ENCODE measurements around the gene LDAH.
A peak's percentile ranks its signal among the peaks of the same experiment; 100 is the strongest.

Gene LDAH

DNA sequence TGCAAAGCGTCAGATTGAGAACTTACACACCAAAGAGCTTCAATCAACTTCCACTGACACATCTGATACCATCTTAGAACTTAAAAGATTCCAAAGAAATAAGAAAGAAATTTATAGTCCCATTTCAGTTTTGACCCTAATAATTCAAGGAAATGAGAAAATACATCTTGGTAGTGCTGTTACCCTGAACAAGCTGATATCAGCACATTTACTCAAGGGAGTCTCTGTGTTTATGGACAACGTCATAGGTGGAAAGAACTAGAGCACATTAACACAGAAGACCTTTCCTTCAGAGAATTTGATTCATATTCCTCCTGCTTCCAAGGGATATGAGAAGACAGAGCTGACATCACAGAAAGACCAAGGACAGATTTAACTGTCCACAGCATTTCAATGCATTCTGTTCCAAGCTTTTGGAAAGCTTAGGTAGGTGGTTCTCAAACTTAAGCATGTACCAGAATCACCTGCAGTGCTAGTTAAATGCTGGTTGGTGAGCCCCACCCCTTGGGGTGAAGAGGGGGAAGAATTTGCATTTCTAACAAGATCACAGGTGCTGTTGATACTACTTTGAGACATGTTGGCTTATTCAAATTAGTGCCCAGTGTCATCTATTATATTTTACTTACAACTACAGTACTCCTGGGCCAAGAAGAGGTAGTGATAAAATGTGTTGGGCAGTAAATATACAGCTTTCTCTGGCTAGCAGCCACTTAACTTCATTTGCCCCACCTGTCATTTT, 59.8 kb downstream of the LDAH start:
- CTCF ChIA-PET: no interaction called here
- no peak overlapping the region for H3K27ac ChIP-seq (ENCODE audit: insufficient read depth in 1 of 2, low read depth in 1 of 2, low read length in 2 of 2, poor library complexity in 1 of 2, severe bottlenecking in 2 of 2)
- H3K27me3 ChIP-seq (replicated peaks in 2 of 5; ENCODE audit: control insufficient read depth in 4 of 5, insufficient read depth in 5 of 5, low read length in 4 of 5): no peaks in the 10 kb centered on the region
- no peak for DNase-seq
- peaks cover 0 to 13% (median 4%) of the 10 kb centered on the region in 5 experiments for H3K9me3 ChIP-seq (ENCODE audit: control extremely low read depth in 1 of 5, control insufficient read depth in 4 of 5, insufficient read depth in 2 of 5, low read depth in 1 of 5, low read length in 4 of 5)
- no peaks in the 10 kb centered on the region for H3K4me1 ChIP-seq (ENCODE audit: control extremely low read depth in 1 of 4, control insufficient read depth in 4 of 4, insufficient read depth in 4 of 4, low read length in 3 of 4)
- no peak overlapping the region for H3K4me3 ChIP-seq (ENCODE audit: control insufficient read depth in 1 of 7, extremely low read depth in 1 of 7, insufficient read depth in 4 of 7, low read depth in 2 of 7, low read length in 6 of 7)
- POLR2A ChIA-PET: no interaction called here
- H3K36me3 ChIP-seq (ENCODE audit: control insufficient read depth in 4 of 4, insufficient read depth in 4 of 4, low read length in 3 of 4): peaks cover 9 to 29% (median 20%) of the 10 kb centered on the region in 4 experiments
- WGBS (ENCODE audit: insufficient coverage): 100% methylated on average over 1 of the region's 2 CpGs

DNA sequence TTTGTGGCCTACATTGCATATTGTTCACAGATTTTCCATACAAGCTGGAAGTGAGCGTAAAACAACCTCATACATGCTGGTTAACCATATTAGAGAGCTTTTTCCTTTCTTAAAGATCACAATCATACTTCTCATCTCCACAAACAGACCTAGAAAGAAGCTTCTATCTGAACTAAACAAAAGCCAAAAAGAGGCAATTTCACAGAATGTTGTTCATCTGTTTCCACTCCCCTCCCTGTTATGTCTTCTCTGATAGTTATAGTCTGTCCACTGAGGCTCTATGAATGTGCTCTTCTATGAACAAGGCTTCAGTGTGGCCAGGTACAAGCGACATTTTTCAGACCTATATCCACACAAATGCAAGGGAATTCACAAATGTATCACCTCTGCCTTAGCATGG, 63.4 kb downstream of the LDAH start:
- CTCF ChIA-PET: interaction anchor here (1.1 to 2.5 kb wide), 4 partner anchors 9 to 98 kb away, joined by 3 to 7 read pairs (median 3); no protein-coding TSS in a partner anchor
- DNase-seq: no peak
- no peak overlapping the region for H3K27ac ChIP-seq (ENCODE audit: insufficient read depth in 1 of 2, low read depth in 1 of 2, low read length in 2 of 2, poor library complexity in 1 of 2, severe bottlenecking in 2 of 2)
- WGBS (ENCODE audit: insufficient coverage): 90% methylated on average over 2 of the region's 2 CpGs
- no peaks in the 10 kb centered on the region for H3K4me1 ChIP-seq (ENCODE audit: control extremely low read depth in 1 of 4, control insufficient read depth in 4 of 4, insufficient read depth in 4 of 4, low read length in 3 of 4)
- peaks cover 4 to 21% (median 14%) of the 10 kb centered on the region in 4 experiments for H3K36me3 ChIP-seq (ENCODE audit: control insufficient read depth in 4 of 4, insufficient read depth in 4 of 4, low read length in 3 of 4)
- H3K4me3 ChIP-seq (ENCODE audit: control insufficient read depth in 1 of 7, extremely low read depth in 1 of 7, insufficient read depth in 4 of 7, low read depth in 2 of 7, low read length in 6 of 7): no peak overlapping the region
- peaks cover 0 to 6% (median 2%) of the 10 kb centered on the region in 5 experiments for H3K9me3 ChIP-seq (ENCODE audit: control extremely low read depth in 1 of 5, control insufficient read depth in 4 of 5, insufficient read depth in 2 of 5, low read depth in 1 of 5, low read length in 4 of 5)
- no peaks in the 10 kb centered on the region for H3K27me3 ChIP-seq (replicated peaks in 2 of 5; ENCODE audit: control insufficient read depth in 4 of 5, insufficient read depth in 5 of 5, low read length in 4 of 5)
- POLR2A ChIA-PET: no interaction called here

DNA sequence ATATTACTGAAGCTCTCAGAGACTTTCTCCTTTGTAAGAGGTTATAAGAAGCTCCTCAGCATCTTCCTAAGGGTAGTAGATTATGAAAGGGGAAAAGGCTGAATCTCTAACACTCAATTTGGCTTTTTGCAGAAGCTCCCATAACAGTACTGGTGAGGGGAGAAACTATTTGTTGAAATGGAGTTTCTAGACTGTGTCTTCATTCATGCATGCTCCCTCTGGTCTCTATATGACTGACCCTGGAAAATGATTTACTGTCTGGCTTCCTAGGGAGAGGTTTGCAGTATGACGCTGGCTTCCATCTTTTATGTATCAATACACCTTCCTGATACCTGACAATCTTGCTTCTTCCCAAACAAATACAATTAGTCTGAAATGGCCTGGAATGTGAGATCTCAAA, 63.9 kb downstream of the LDAH start:
- ChIA-PET CTCF (interaction anchor here (0.7 to 1.9 kb wide), 5 partner anchors 9 to 98 kb away, joined by 3 to 6 read pairs (median 3); no protein-coding TSS in a partner anchor), POLR2A (no interaction called here)

DNA sequence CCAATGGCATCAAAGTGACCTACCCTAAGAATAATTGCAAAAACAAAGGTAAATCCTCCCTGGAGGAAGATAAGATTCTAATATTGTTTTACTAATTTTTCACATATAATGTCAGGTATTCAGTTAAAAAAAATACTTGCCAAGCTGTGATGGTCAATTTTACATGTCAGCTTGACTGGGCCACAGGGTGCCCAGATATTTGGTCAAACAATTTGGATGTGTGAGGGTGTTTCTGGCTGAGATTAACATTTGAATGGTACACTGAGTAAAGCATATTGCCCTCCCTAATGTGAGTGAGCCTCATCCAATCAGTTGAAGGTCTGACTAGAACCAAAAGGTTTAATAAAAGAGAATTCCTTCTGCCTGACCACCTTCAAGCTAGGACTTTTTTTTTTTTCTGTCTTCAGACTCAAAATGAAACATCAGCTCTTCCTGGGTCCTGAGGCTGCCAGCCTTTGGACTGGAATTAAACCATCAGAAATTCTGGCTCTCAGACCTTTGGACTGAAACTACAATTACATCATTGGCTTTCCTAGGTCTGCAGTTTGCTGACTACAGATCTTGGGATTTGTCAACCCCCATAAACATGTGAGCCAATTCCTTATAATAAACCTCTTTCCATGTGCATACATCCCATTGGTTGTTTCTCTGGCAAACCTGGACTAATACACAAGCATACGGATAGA, 65.4 kb downstream of the LDAH start:
- Histone ChIP-seq H3K4me3 (ENCODE audit: control insufficient read depth in 1 of 7, extremely low read depth in 1 of 7, insufficient read depth in 4 of 7, low read depth in 2 of 7, low read length in 6 of 7) (no peak overlapping the region), H3K4me1 (ENCODE audit: control extremely low read depth in 1 of 4, control insufficient read depth in 4 of 4, insufficient read depth in 4 of 4, low read length in 3 of 4) (no peaks in the 10 kb centered on the region), H3K27me3 (replicated peaks in 2 of 5; ENCODE audit: control insufficient read depth in 4 of 5, insufficient read depth in 5 of 5, low read length in 4 of 5) (no peaks in the 10 kb centered on the region), H3K36me3 (ENCODE audit: control insufficient read depth in 4 of 4, insufficient read depth in 4 of 4, low read length in 3 of 4) (peaks cover 8 to 23% (median 16%) of the 10 kb centered on the region in 4 experiments), H3K9me3 (ENCODE audit: control extremely low read depth in 1 of 5, control insufficient read depth in 4 of 5, insufficient read depth in 2 of 5, low read depth in 1 of 5, low read length in 4 of 5) (peaks cover 0 to 6% (median 2%) of the 10 kb centered on the region in 5 experiments), H3K27ac (ENCODE audit: insufficient read depth in 1 of 2, low read depth in 1 of 2, low read length in 2 of 2, poor library complexity in 1 of 2, severe bottlenecking in 2 of 2) (no peak overlapping the region)
- no peak for DNase-seq
- POLR2A ChIA-PET: no interaction called here
- CTCF ChIA-PET: interaction anchor here (0.8 to 1.9 kb wide), 5 partner anchors 9 to 96 kb away, joined by 3 to 6 read pairs (median 4); no protein-coding TSS in a partner anchor
- WGBS (ENCODE audit: insufficient coverage): no CpG with 5 or more reads among the region's 1 CpG

More for the DNA sequence above, 63.9 kb downstream of the LDAH start:
- Histone ChIP-seq H3K4me3 (ENCODE audit: control insufficient read depth in 1 of 7, extremely low read depth in 1 of 7, insufficient read depth in 4 of 7, low read depth in 2 of 7, low read length in 6 of 7) (no peak overlapping the region), H3K9me3 (ENCODE audit: control extremely low read depth in 1 of 5, control insufficient read depth in 4 of 5, insufficient read depth in 2 of 5, low read depth in 1 of 5, low read length in 4 of 5) (peaks cover 0 to 6% (median 2%) of the 10 kb centered on the region in 5 experiments), H3K27me3 (replicated peaks in 2 of 5; ENCODE audit: control insufficient read depth in 4 of 5, insufficient read depth in 5 of 5, low read length in 4 of 5) (no peaks in the 10 kb centered on the region), H3K4me1 (ENCODE audit: control extremely low read depth in 1 of 4, control insufficient read depth in 4 of 4, insufficient read depth in 4 of 4, low read length in 3 of 4) (no peaks in the 10 kb centered on the region), H3K36me3 (ENCODE audit: control insufficient read depth in 4 of 4, insufficient read depth in 4 of 4, low read length in 3 of 4) (peaks cover 4 to 21% (median 14%) of the 10 kb centered on the region in 4 experiments), H3K27ac (ENCODE audit: insufficient read depth in 1 of 2, low read depth in 1 of 2, low read length in 2 of 2, poor library complexity in 1 of 2, severe bottlenecking in 2 of 2) (no peak overlapping the region)
- DNase-seq: no peak
- no CpG with 5 or more reads among the region's 1 CpG for WGBS (ENCODE audit: insufficient coverage)

DNA sequence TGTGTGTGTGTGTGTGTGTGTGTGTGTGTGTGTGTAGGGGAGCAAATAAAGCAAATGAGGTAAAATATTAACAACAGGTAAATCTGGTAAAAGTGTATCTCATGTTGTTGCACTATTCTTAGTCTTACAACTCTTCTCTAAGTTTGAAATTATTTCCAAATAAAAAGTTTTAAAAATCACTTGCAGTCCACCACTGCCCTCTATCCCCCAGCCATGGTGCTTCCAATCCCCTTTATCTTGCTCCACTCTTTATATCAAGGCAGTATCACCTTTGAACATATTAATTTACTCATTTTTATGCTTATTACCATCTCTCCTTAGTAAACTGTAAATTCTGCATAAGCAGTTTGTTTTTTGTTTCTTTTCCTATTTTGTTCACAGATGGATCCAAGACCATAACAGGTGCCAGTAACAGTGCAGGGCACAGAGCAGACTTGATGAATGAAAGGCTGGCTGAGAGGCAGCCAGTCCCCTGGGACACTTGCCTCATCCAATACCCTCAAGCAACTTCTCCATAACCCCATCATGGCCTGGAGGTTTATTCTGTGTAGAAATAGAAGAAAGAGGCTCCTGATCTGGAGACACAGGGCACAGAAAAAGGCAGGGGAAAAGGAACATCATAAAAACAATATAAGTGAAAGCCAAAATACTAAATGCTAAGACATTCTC, 67.6 kb downstream of the LDAH start:
- no peak overlapping the region for H3K27ac ChIP-seq (ENCODE audit: insufficient read depth in 1 of 2, low read depth in 1 of 2, low read length in 2 of 2, poor library complexity in 1 of 2, severe bottlenecking in 2 of 2)
- no peaks in the 10 kb centered on the region for H3K27me3 ChIP-seq (replicated peaks in 2 of 5; ENCODE audit: control insufficient read depth in 4 of 5, insufficient read depth in 5 of 5, low read length in 4 of 5)
- ChIA-PET POLR2A (no interaction called here), CTCF (interaction anchor here (1.2 to 2.9 kb wide), 4 partner anchors 8 to 94 kb away, joined by 3 to 10 read pairs (median 6); no protein-coding TSS in a partner anchor)
- peaks cover 0 to 8% (median 6%) of the 10 kb centered on the region in 5 experiments for H3K9me3 ChIP-seq (ENCODE audit: control extremely low read depth in 1 of 5, control insufficient read depth in 4 of 5, insufficient read depth in 2 of 5, low read depth in 1 of 5, low read length in 4 of 5)
- no peaks in the 10 kb centered on the region for H3K4me1 ChIP-seq (ENCODE audit: control extremely low read depth in 1 of 4, control insufficient read depth in 4 of 4, insufficient read depth in 4 of 4, low read length in 3 of 4)
- no peak overlapping the region for H3K4me3 ChIP-seq (ENCODE audit: control insufficient read depth in 1 of 7, extremely low read depth in 1 of 7, insufficient read depth in 4 of 7, low read depth in 2 of 7, low read length in 6 of 7)
- peaks cover 8 to 18% (median 15%) of the 10 kb centered on the region in 4 experiments for H3K36me3 ChIP-seq (ENCODE audit: control insufficient read depth in 4 of 4, insufficient read depth in 4 of 4, low read length in 3 of 4)
- peak; percentile 13 to 34 (median 30) for DNase-seq

DNA sequence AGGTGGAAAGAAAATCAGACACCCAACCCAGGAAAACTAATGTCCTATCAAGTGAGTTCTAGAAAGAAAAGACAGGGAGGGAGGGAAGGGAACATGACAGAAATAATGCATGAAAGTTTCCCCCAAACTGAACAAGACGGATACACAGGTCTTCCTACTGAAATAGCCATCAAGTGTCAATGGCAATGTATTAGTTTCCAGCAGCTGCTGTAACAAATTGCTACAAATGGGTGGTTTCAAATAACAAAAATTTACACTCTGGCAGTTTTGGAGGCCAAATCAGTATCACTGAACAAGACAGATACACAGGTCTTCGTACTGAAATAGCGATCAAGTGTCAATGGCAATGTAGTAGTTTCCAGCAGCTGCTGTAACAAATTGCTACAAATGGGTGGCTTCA, 70.6 kb downstream of the LDAH start:
- WGBS (ENCODE audit: insufficient coverage): 100% methylated on average over 3 of the region's 3 CpGs
- Histone ChIP-seq H3K4me1 (ENCODE audit: control extremely low read depth in 1 of 4, control insufficient read depth in 4 of 4, insufficient read depth in 4 of 4, low read length in 3 of 4) (no peaks in the 10 kb centered on the region), H3K9me3 (ENCODE audit: control extremely low read depth in 1 of 5, control insufficient read depth in 4 of 5, insufficient read depth in 2 of 5, low read depth in 1 of 5, low read length in 4 of 5) (peaks cover 0 to 6% (median 3%) of the 10 kb centered on the region in 5 experiments), H3K4me3 (ENCODE audit: control insufficient read depth in 1 of 7, extremely low read depth in 1 of 7, insufficient read depth in 4 of 7, low read depth in 2 of 7, low read length in 6 of 7) (no peak overlapping the region), H3K27me3 (replicated peaks in 2 of 5; ENCODE audit: control insufficient read depth in 4 of 5, insufficient read depth in 5 of 5, low read length in 4 of 5) (no peaks in the 10 kb centered on the region), H3K36me3 (ENCODE audit: control insufficient read depth in 4 of 4, insufficient read depth in 4 of 4, low read length in 3 of 4) (peaks cover 4 to 17% (median 8%) of the 10 kb centered on the region in 4 experiments), H3K27ac (ENCODE audit: insufficient read depth in 1 of 2, low read depth in 1 of 2, low read length in 2 of 2, poor library complexity in 1 of 2, severe bottlenecking in 2 of 2) (no peak overlapping the region)
- no peak for DNase-seq
- ChIA-PET POLR2A (no interaction called here), CTCF (interaction anchor here (0.6 to 2.9 kb wide), 6 partner anchors 55 to 313 kb away, joined by 3 to 10 read pairs (median 4); no protein-coding TSS in a partner anchor)
